Tibial artery (tissue), 4 donors: ENCODE results near the gene PRCD.
A peak's percentile ranks its signal among the peaks of the same experiment; 100 is the strongest.
"Not testable (repeated sequence)": the region's sequence is repeated elsewhere in the genome, so short reads cannot be mapped to it uniquely, and the experiment has no call there.

Source experiments
- DNase-seq, 2 donors: peaks; one replicate each; pipeline ENCODE4 v3.0.0-alpha.2; 2019
- H3K27ac ChIP-seq, 2 donors: fragments of 200-600 bp; sonication (generic) in 1 of 2; 1 replicate in 1 of 2; 2 replicates in 1 of 2; pipeline ENCODE4 v1.5.1; 2018 to 2019; ENCODE audit warnings: mild to moderate bottlenecking in 1 of 2
- H3K27me3 ChIP-seq, 2 donors: fragments of 200-600 bp; sonication (generic) in 1 of 2; one replicate each; pipeline versions ENCODE4 v1.5.1 to v1.6.0; 2016 to 2019
- H3K36me3 ChIP-seq, 3 donors: fragments of 200-600 bp; sonication (generic) in 2 of 3; one replicate each; pipeline ENCODE4 v1.5.1; 2016 to 2019; ENCODE audit warnings: mild to moderate bottlenecking in 2 of 3
- H3K4me1 ChIP-seq, 4 donors: fragments of 200-600 bp; sonication (generic) in 2 of 4; 1 replicate in 3 of 4; 2 replicates in 1 of 4; pipeline ENCODE4 v1.5.1; 2016 to 2019
- H3K4me3 ChIP-seq, 2 donors: fragments of 200-600 bp; sonication (generic) in 1 of 2; 1 replicate in 1 of 2; 2 replicates in 1 of 2; pipeline ENCODE4 v1.5.1; 2018 to 2019; ENCODE audit warnings: mild to moderate bottlenecking in 2 of 2
- H3K9me3 ChIP-seq, 3 donors: fragments of 200-600 bp; sonication (generic) in 1 of 3; one replicate each; pipeline ENCODE4 v1.5.1; 2016 to 2019
- CTCF ChIP-seq, 2 experiments: fragments of 200-600 bp in 1 of 2; fragments of 450-650 bp in 1 of 2; IDR thresholded peaks; one replicate each; pipeline ENCODE4 v1.5.1; 2017 to 2019; ENCODE audit warnings: antibody characterized with exemption in 2 of 2, mild to moderate bottlenecking in 1 of 2, moderate library complexity in 1 of 2
- intact Hi-C: fragments of 100-400 bp; cut with DNase I; formaldehyde crosslinking; loops from one replicate; pipeline ENCODE4 v1.15.0; 2023; ENCODE audit warnings: low total_unique reads

PRCD gene

GRCh38 chr17:76523084-76524037 lies 16.5 kb upstream of the PRCD start:
- intact Hi-C loops = loop anchor here (2.0 to 10.0 kb wide), 3 partner anchors 23 to 191 kb away; partner anchors contain the start of gene MXRA7
- peak; percentile 99 to 100 for TF ChIP-seq CTCF (IDR thresholded peaks at IDR 0.05)
- H3K27ac ChIP-seq = no peak overlapping the region
- H3K27me3 ChIP-seq = peaks cover 0 to 48% of the 10 kb centered on the region in 2 donors
- no peaks in the 10 kb centered on the region for H3K9me3 ChIP-seq
- no peak overlapping the region for H3K4me3 ChIP-seq
- DNase-seq = no peak
- peaks cover 0 to 21% (median 10%) of the 10 kb centered on the region in 4 donors for H3K4me1 ChIP-seq
- no peaks in the 10 kb centered on the region for H3K36me3 ChIP-seq

- H3K36me3 ChIP-seq = no peaks in the 10 kb centered on the region
- peak overlapping the region in 1 of 2 donors; percentile 1 for H3K27ac ChIP-seq
- H3K4me1 ChIP-seq = peaks cover 0 to 36% (median 25%) of the 10 kb centered on the region in 4 donors
- H3K4me3 ChIP-seq = no peak overlapping the region
- H3K9me3 ChIP-seq = no peaks in the 10 kb centered on the region
- no peak for TF ChIP-seq CTCF (IDR thresholded peaks at IDR 0.05)
- intact Hi-C loops = loop anchor here (10.0 kb wide), 1 partner anchor 190 kb away; the partner anchor contains the start of gene MXRA7
- peaks cover 0 to 38% of the 10 kb centered on the region in 2 donors for H3K27me3 ChIP-seq
- DNase-seq = no peak
Measured at GRCh38 chr17:76524598-76525512, 15.0 kb upstream of the PRCD start.

- not testable (repeated sequence) for H3K9me3 ChIP-seq, DNase-seq, H3K4me3 ChIP-seq, H3K36me3 ChIP-seq, H3K27ac ChIP-seq
- Histone ChIP-seq H3K27me3 (peaks cover 0 to 34% of the 10 kb centered on the region in 2 donors), H3K4me1 (peaks cover 0 to 43% (median 31%) of the 10 kb centered on the region in 4 donors)
- intact Hi-C loops = loop anchor here (10.0 kb wide), 1 partner anchor 189 kb away; the partner anchor contains the start of gene MXRA7
Measured at GRCh38 chr17:76525513-76525833, 14.4 kb upstream of the PRCD start.

GRCh38 chr17:76527016-76527415 lies 12.8 kb upstream of the PRCD start:
- intact Hi-C loops = loop anchor here (10.0 kb wide), 1 partner anchor 188 kb away; the partner anchor contains the start of gene MXRA7
- H3K9me3 ChIP-seq, H3K36me3 ChIP-seq, DNase-seq, H3K4me3 ChIP-seq: not testable (repeated sequence)
- Histone ChIP-seq H3K27me3 (peaks cover 0 to 18% of the 10 kb centered on the region in 2 donors), H3K27ac (peak overlapping the region; percentile 81 to 83), H3K4me1 (peaks cover 0 to 52% (median 38%) of the 10 kb centered on the region in 4 donors)

GRCh38 chr17:76527430-76528111 lies 12.3 kb upstream of the PRCD start:
- intact Hi-C loops = loop anchor here (10.0 kb wide), 1 partner anchor 187 kb away; the partner anchor contains the start of gene MXRA7
- TF ChIP-seq CTCF (IDR thresholded peaks at IDR 0.05) = peak in 1 of 2 experiments; percentile 14
- Histone ChIP-seq H3K36me3 (no peaks in the 10 kb centered on the region), H3K9me3 (no peaks in the 10 kb centered on the region), H3K27me3 (peaks cover 0 to 13% of the 10 kb centered on the region in 2 donors), H3K27ac (peak overlapping the region; percentile 81 to 83), H3K4me3 (no peak overlapping the region), H3K4me1 (peaks cover 0 to 52% (median 38%) of the 10 kb centered on the region in 4 donors)
- DNase-seq = no peak

GRCh38 chr17:76528156-76528527 lies 11.7 kb upstream of the PRCD start:
- Histone ChIP-seq H3K9me3 (no peaks in the 10 kb centered on the region), H3K27ac (peak overlapping the region; percentile 81 to 83), H3K27me3 (peaks cover 0 to 9% of the 10 kb centered on the region in 2 donors), H3K4me1 (peaks cover 0 to 51% (median 38%) of the 10 kb centered on the region in 4 donors), H3K36me3 (no peaks in the 10 kb centered on the region), H3K4me3 (no peak overlapping the region)
- intact Hi-C loops = loop anchor here (10.0 kb wide), 1 partner anchor 187 kb away; the partner anchor contains the start of gene MXRA7
- no peak for DNase-seq
- no peak for TF ChIP-seq CTCF (IDR thresholded peaks at IDR 0.05)
